GM12878 (cell line): ENCODE results near the gene WSCD1. TPM values are rescaled to one million over a fixed set of nuclear protein-coding genes. Genes with fewer than 3 reads are reported as not detected.

ENCODE experiments used
- ATAC-seq: fragments of 200-7000 bp; cut with Tn5 transposase; 3 replicates; pipeline ENCODE4 v1.9.1; 2020; ENCODE audit warnings: mild to moderate bottlenecking, moderate library complexity
- BruUV-seq: library from RNA; stranded (reverse); fragments of 400-500 nt; replicated peaks from 2 replicates; lab custom pipeline; 2021; lab: Mats Ljungman, UMichigan
- CTCF ChIA-PET: fragments of 300-600 bp; sonication (Branson Sonifier 250); formaldehyde crosslinking; extraction: SDS; loops from one replicate; lab custom pipeline; 2021; ENCODE audit warnings: inconsistent platforms; lab: Yijun Ruan, JAX
- POLR2A ChIA-PET: fragments of 350-600 bp; formaldehyde crosslinking; extraction: SDS; loops from one replicate; lab custom pipeline; 2021; ENCODE audit warnings: inconsistent platforms; lab: Charles Lee
- RAD21 ChIA-PET: fragments of 300-600 bp; sonication (Branson Sonifier 250); formaldehyde crosslinking; loops from one replicate; lab custom pipeline; 2023; ENCODE audit warnings: antibody characterized with exemption; ENCODE audit not compliant: unreplicated experiment; lab: Charles Lee
- SMC1A ChIA-PET: fragments of 300-600 bp; sonication (Branson Sonifier 250); formaldehyde crosslinking; loops from one replicate; lab custom pipeline; 2023; ENCODE audit not compliant: unreplicated experiment, uncharacterized antibody; lab: Charles Lee
- DNase-seq: peaks from one replicate; pipeline ENCODE4 v3.0.0-alpha.2; 2011; ENCODE audit warnings: low read depth, low spot score
- FAIRE-seq: peaks from 3 replicates; lab custom pipeline; 2011; peaks lifted over from hg19 to GRCh38; lab: Jason Lieb, UNC
- H2AFZ ChIP-seq: 2 replicates; pipeline ENCODE4 v1.6.0; 2011; ENCODE audit warnings: low read depth, low read length, control low read depth; ENCODE audit not compliant: control insufficient read depth
- H3K27ac ChIP-seq: 2 replicates; pipeline ENCODE4 v1.5.1; 2011; ENCODE audit warnings: control low read depth; ENCODE audit not compliant: control insufficient read depth, insufficient read depth
- H3K27me3 ChIP-seq, 2 experiments: replicated peaks in 1 of 2; 2 replicates each; pipeline versions ENCODE4 v1.6.0 to v1.6.1; 2011; ENCODE audit warnings: low read length in 1 of 2; ENCODE audit not compliant: control insufficient read depth in 2 of 2, insufficient read depth in 2 of 2
- H3K36me3 ChIP-seq, 2 experiments: 2 replicates each; pipeline ENCODE4 v1.5.1; 2011; ENCODE audit warnings: low read length in 1 of 2; ENCODE audit not compliant: control insufficient read depth in 2 of 2, insufficient read depth in 2 of 2
- H3K4me1 ChIP-seq: 2 replicates; pipeline ENCODE4 v1.6.1; 2011; ENCODE audit warnings: mild to moderate bottlenecking, low read length, moderate library complexity, mixed read lengths; ENCODE audit not compliant: control insufficient read depth, insufficient read depth
- H3K4me2 ChIP-seq: 2 replicates; pipeline ENCODE4 v1.6.0; 2011; ENCODE audit warnings: control low read depth; ENCODE audit not compliant: control insufficient read depth, insufficient read depth
- H3K4me3 ChIP-seq: fragments of 200-600 bp; sonication (generic); 2 replicates; pipeline ENCODE4 v1.5.1; 2016
- H3K79me2 ChIP-seq: 2 replicates; pipeline ENCODE4 v1.6.0; 2011; ENCODE audit warnings: low read length; ENCODE audit not compliant: control insufficient read depth, insufficient read depth
- H3K9ac ChIP-seq: 2 replicates; pipeline ENCODE4 v1.8.0; 2011; ENCODE audit warnings: low read length, control low read depth, mixed read lengths; ENCODE audit not compliant: control insufficient read depth, insufficient read depth
- H3K9me3 ChIP-seq: replicated peaks from 3 replicates; pipeline ENCODE4 v1.5.1; 2011; ENCODE audit warnings: mild to moderate bottlenecking, low read length; ENCODE audit not compliant: control insufficient read depth, insufficient read depth
- H4K20me1 ChIP-seq: 2 replicates; pipeline ENCODE4 v1.6.0; 2011; ENCODE audit not compliant: control insufficient read depth, insufficient read depth
- ATF7 ChIP-seq: fragments of 450-650 bp; IDR thresholded peaks from 2 replicates; pipeline ENCODE4 v1.6.1; 2016; ENCODE audit warnings: low read depth, mild to moderate bottlenecking
- CEBPB ChIP-seq, 2 experiments: fragments of 150-350 bp in 1 of 2; IDR thresholded peaks; 2 replicates each; pipeline ENCODE4 v1.6.1; 2012 to 2014; ENCODE audit warnings: low read depth in 2 of 2, low read length in 2 of 2, borderline replicate concordance in 1 of 2, inconsistent platforms in 1 of 2
- RELA ChIP-seq: fragments of 450-650 bp; IDR thresholded peaks from 2 replicates; pipeline ENCODE4 v1.8.0; 2014; ENCODE audit warnings: borderline replicate concordance; ENCODE audit not compliant: partially characterized antibody
- SMAD1 ChIP-seq: fragments of 450-650 bp; IDR thresholded peaks from 2 replicates; pipeline ENCODE4 v1.6.1; 2018; ENCODE audit warnings: mild to moderate bottlenecking, low read depth; ENCODE audit not compliant: partially characterized antibody
- ZNF24 ChIP-seq: fragments of 450-650 bp; IDR thresholded peaks from 2 replicates; pipeline ENCODE4 v1.6.1; 2017; ENCODE audit warnings: antibody characterized with exemption, mild to moderate bottlenecking
- WGBS: methylation state at CpG from one replicate; pipeline ENCODE4 v1.1.6; 2016; ENCODE audit warnings: low lambda C conversion rate; ENCODE audit not compliant: insufficient replicate concordance, insufficient coverage; ENCODE audit errors: missing lambda C conversion rate; 5-methylcytosine and 5-hydroxymethylcytosine counted together
- in situ Hi-C: fragments of 300-500 bp; cut with MboI; formaldehyde crosslinking; loops from 9 replicates; pipeline ENCODE4 v1.14.3; 2018; ENCODE audit warnings: mixed read lengths
- intact Hi-C: fragments of 100-400 bp; cut with micrococcal nuclease; formaldehyde crosslinking; loops from one replicate; pipeline ENCODE4 v1.14.2; 2022; ENCODE audit not compliant: unreplicated experiment
- polyA plus RNA-seq, 11 experiments: library from polyadenylated mRNA; depleted of rRNA in 4 of 11; unstranded in 6 of 11; stranded (reverse) in 5 of 11; fragments of >200 nt; fragmentation: Nextera tagmentation in 4 of 11; fragmentation: Illumina TruSeq in 1 of 11; extraction: Ambion mirVana in 4 of 11; extraction: Trizol in 1 of 11; gene quantifications; 1 replicate in 1 of 11; 2 replicates in 10 of 11; pipeline versions ENCODE4 v1.2.1 to v1.2.3, GENCODE V29; 2011 to 2016; ENCODE audit warnings: inconsistent platforms in 2 of 11, missing spikeins in 2 of 11, low read depth in 1 of 11
- total RNA-seq, 4 experiments: library from RNA; depleted of rRNA in 3 of 4; stranded (reverse); fragments of >200 nt in 3 of 4; fragmentation: Illumina TruSeq in 1 of 4; extraction: Trizol in 1 of 4; gene quantifications; 2 replicates each; pipeline versions ENCODE4 v1.2.1 to v1.2.3, GENCODE V29; 2013 to 2021
- TF ChIP-seq, protein P1 (sequence below): IDR thresholded peaks from 2 replicates; pipeline ENCODE4 v1.6.1; 2011; ENCODE audit warnings: borderline replicate concordance, low read depth, mild to moderate bottlenecking, moderate library complexity, low read length; ENCODE audit not compliant: insufficient read depth, poor library complexity, severe bottlenecking
- TF ChIP-seq, protein P2 (sequence below): fragments of 450-650 bp; IDR thresholded peaks from 2 replicates; pipeline ENCODE4 v1.6.1; 2016; ENCODE audit warnings: mild to moderate bottlenecking, moderate library complexity, borderline replicate concordance
- TF ChIP-seq, protein P3 (sequence below): fragments of 450-650 bp; IDR thresholded peaks from 2 replicates; pipeline ENCODE4 v1.6.1; 2017; ENCODE audit warnings: mild to moderate bottlenecking, moderate library complexity
- TF ChIP-seq, protein P4 (sequence below): fragments of 450-650 bp; formaldehyde crosslinking; IDR thresholded peaks from 2 replicates; pipeline ENCODE4 v1.4.0; 2022; ENCODE audit warnings: mild to moderate bottlenecking, moderate library complexity

Gene WSCD1
- total and polyA plus RNA-seq, 10 of the 15 experiments (the other 5 are each of a cell fraction or from before 2014, with no cell fraction given) = 0.01 to 0.16 TPM; not detected in 8

DNA sequence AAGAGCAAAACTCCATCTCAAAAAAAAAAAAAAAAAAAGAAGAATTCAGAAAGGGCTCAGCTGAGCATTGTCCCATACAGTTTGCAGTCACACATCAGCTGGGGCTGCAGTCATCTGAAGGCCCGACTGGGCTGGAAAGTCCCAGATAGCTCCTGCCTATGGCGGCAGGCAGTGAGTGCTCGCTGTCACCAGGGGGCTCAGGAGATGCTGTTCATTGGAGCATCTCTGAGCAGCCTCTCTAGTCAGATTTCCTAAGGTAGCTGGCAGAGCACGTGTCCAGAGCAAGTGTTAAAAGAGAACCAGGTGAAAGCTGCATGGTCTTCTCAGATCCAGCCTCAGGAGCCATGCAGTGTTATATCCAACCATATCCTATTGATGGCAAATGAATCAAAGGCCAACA lies 75.8 kb downstream of the WSCD1 start:
- POLR2A ChIA-PET = no interaction called here
- TF ChIP-seq CEBPB (IDR thresholded peaks at IDR 0.05; ENCODE audit: borderline replicate concordance in 1 of 2, low read depth in 2 of 2, low read length in 2 of 2) = no peak
- TF ChIP-seq, protein P1, sequence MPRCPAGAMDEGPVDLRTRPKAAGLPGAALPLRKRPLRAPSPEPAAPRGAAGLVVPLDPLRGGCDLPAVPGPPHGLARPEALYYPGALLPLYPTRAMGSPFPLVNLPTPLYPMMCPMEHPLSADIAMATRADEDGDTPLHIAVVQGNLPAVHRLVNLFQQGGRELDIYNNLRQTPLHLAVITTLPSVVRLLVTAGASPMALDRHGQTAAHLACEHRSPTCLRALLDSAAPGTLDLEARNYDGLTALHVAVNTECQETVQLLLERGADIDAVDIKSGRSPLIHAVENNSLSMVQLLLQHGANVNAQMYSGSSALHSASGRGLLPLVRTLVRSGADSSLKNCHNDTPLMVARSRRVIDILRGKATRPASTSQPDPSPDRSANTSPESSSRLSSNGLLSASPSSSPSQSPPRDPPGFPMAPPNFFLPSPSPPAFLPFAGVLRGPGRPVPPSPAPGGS = no peak
- TF ChIP-seq, protein P2, sequence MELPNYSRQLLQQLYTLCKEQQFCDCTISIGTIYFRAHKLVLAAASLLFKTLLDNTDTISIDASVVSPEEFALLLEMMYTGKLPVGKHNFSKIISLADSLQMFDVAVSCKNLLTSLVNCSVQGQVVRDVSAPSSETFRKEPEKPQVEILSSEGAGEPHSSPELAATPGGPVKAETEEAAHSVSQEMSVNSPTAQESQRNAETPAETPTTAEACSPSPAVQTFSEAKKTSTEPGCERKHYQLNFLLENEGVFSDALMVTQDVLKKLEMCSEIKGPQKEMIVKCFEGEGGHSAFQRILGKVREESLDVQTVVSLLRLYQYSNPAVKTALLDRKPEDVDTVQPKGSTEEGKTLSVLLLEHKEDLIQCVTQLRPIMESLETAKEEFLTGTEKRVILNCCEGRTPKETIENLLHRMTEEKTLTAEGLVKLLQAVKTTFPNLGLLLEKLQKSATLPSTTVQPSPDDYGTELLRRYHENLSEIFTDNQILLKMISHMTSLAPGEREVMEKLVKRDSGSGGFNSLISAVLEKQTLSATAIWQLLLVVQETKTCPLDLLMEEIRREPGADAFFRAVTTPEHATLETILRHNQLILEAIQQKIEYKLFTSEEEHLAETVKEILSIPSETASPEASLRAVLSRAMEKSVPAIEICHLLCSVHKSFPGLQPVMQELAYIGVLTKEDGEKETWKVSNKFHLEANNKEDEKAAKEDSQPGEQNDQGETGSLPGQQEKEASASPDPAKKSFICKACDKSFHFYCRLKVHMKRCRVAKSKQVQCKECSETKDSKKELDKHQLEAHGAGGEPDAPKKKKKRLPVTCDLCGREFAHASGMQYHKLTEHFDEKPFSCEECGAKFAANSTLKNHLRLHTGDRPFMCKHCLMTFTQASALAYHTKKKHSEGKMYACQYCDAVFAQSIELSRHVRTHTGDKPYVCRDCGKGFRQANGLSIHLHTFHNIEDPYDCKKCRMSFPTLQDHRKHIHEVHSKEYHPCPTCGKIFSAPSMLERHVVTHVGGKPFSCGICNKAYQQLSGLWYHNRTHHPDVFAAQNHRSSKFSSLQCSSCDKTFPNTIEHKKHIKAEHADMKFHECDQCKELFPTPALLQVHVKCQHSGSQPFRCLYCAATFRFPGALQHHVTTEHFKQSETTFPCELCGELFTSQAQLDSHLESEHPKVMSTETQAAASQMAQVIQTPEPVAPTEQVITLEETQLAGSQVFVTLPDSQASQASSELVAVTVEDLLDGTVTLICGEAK = no peak
- no peak for TF ChIP-seq ATF7
- TF ChIP-seq SMAD1 = no peak
- TF ChIP-seq RELA = no peak
- TF ChIP-seq, protein P3, sequence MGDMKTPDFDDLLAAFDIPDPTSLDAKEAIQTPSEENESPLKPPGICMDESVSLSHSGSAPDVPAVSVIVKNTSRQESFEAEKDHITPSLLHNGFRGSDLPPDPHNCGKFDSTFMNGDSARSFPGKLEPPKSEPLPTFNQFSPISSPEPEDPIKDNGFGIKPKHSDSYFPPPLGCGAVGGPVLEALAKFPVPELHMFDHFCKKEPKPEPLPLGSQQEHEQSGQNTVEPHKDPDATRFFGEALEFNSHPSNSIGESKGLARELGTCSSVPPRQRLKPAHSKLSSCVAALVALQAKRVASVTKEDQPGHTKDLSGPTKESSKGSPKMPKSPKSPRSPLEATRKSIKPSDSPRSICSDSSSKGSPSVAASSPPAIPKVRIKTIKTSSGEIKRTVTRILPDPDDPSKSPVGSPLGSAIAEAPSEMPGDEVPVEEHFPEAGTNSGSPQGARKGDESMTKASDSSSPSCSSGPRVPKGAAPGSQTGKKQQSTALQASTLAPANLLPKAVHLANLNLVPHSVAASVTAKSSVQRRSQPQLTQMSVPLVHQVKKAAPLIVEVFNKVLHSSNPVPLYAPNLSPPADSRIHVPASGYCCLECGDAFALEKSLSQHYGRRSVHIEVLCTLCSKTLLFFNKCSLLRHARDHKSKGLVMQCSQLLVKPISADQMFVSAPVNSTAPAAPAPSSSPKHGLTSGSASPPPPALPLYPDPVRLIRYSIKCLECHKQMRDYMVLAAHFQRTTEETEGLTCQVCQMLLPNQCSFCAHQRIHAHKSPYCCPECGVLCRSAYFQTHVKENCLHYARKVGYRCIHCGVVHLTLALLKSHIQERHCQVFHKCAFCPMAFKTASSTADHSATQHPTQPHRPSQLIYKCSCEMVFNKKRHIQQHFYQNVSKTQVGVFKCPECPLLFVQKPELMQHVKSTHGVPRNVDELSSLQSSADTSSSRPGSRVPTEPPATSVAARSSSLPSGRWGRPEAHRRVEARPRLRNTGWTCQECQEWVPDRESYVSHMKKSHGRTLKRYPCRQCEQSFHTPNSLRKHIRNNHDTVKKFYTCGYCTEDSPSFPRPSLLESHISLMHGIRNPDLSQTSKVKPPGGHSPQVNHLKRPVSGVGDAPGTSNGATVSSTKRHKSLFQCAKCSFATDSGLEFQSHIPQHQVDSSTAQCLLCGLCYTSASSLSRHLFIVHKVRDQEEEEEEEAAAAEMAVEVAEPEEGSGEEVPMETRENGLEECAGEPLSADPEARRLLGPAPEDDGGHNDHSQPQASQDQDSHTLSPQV = no peak
- TF ChIP-seq, protein P4, sequence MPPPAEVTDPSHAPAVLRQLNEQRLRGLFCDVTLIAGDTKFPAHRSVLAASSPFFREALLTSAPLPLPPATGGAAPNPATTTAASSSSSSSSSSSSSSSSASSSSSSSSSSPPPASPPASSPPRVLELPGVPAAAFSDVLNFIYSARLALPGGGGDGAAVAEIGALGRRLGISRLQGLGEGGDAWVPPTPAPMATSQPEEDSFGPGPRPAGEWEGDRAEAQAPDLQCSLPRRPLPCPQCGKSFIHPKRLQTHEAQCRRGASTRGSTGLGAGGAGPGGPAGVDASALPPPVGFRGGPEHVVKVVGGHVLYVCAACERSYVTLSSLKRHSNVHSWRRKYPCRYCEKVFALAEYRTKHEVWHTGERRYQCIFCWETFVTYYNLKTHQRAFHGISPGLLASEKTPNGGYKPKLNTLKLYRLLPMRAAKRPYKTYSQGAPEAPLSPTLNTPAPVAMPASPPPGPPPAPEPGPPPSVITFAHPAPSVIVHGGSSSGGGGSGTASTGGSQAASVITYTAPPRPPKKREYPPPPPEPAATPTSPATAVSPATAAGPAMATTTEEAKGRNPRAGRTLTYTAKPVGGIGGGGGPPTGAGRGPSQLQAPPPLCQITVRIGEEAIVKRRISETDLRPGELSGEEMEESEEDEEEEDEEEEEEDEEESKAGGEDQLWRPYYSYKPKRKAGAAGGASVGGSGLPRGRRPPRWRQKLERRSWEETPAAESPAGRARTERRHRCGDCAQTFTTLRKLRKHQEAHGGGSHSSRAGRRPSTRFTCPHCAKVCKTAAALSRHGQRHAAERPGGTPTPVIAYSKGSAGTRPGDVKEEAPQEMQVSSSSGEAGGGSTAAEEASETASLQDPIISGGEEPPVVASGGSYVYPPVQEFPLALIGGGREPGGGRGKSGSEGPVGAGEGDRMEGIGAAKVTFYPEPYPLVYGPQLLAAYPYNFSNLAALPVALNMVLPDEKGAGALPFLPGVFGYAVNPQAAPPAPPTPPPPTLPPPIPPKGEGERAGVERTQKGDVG = no peak
- TF ChIP-seq ZNF24 = no peak

More for the DNA sequence above, 75.8 kb downstream of the WSCD1 start:
- Histone ChIP-seq H3K27me3 (no peaks in the 10 kb centered on the region), H3K79me2 (no peaks in the 10 kb centered on the region), H4K20me1 (no peaks in the 10 kb centered on the region), H3K4me2 (no peak overlapping the region), H3K4me3 (no peak overlapping the region), H3K4me1 (no peaks in the 10 kb centered on the region), H3K36me3 (no peaks in the 10 kb centered on the region), H3K9ac (no peak overlapping the region), H2AFZ (no peak overlapping the region), H3K9me3 (no peaks in the 10 kb centered on the region), H3K27ac (no peak overlapping the region)
- SMC1A ChIA-PET = no interaction called here
- no TSS peak for BruUV-seq
- RAD21 ChIA-PET = no interaction called here
- in situ Hi-C loops = no loop called here
- DNase-seq (no peak), FAIRE-seq (no peak), ATAC-seq (no peak)
- CTCF ChIA-PET = no interaction called here
- intact Hi-C loops = no loop called here
- WGBS = 15% methylated on average over 4 of the region's 4 CpGs
